Pons (tissue), 1 donor: Measurements from ENCODE around the gene GRIK4.

Experiments used
- DNase-seq: peaks from one replicate; pipeline ENCODE4 v3.0.0-alpha.2; 2016; ENCODE audit warnings: low spot score

GRIK4 gene

DNA sequence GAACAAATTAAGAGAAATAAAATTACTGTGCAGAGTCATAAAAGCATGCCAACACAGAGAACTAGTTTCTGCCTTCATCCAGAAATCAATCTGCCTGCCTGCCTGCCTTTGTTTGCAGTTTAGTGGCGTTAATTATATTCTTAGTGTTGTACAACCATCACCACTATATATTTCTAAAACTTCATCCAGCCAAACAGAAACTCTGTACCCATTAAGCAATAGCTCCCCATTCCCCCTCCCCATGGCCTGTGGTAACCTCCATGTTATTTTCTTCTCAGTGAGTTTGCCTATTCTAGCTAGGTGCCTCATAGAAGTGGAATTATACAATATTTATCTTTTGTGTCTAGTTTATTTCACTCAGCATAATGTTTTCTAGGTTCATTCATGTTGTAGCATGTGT, 329.1 kb downstream of the GRIK4 start:
- no peak for DNase-seq

GRCh38 chr11:120841074-120841473, 329.5 kb downstream of the GRIK4 start:
- no peak for DNase-seq

- DNase-seq: no peak
These were observed 330.6 kb downstream of the GRIK4 start for GRCh38 chr11:120842195-120842594.

- DNase-seq: no peak
These were observed 341.9 kb downstream of the GRIK4 start for GRCh38 chr11:120853435-120853834.

DNA sequence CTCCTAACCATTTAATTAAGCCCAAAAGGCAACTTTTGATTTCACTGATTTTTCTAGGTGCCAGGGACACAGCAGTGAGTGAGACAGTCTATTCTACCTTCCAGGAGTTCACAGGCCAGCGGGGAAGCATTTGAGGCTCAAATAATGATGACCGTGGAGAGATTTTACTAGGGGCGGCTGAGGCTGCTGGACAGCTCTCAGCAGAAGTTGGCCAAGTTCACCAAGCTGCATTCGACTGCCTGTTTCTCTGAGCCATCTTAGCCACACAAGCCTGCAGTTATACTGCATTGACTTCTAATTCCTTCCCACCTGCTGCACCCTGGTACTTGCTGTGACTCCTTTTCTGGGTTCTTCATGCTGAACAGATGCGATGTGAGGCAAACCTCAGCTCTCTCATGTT, 343.4 kb downstream of the GRIK4 start:
- DNase-seq: no peak

DNA sequence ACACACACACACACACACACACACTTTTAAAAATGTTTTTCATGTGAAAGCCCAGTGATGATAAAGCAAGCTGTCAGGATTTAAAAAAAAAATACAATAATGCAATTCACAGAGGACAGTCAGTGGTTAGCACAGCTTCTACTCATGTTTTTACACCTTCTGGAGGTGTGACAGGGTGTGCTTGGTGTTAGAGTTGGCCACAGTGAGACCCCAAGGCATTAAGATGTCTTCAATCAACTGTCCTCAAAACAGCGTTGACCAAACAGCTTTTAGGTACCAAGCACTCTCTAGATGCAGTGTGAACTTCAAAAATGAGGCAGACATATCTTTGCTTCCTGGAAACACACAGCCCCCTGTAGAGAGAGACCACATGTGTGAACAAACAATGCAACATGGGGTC, 346.0 kb downstream of the GRIK4 start:
- DNase-seq: no peak

GRCh38 chr11:120858740-120859139, 347.2 kb downstream of the GRIK4 start:
- no peak for DNase-seq

DNA sequence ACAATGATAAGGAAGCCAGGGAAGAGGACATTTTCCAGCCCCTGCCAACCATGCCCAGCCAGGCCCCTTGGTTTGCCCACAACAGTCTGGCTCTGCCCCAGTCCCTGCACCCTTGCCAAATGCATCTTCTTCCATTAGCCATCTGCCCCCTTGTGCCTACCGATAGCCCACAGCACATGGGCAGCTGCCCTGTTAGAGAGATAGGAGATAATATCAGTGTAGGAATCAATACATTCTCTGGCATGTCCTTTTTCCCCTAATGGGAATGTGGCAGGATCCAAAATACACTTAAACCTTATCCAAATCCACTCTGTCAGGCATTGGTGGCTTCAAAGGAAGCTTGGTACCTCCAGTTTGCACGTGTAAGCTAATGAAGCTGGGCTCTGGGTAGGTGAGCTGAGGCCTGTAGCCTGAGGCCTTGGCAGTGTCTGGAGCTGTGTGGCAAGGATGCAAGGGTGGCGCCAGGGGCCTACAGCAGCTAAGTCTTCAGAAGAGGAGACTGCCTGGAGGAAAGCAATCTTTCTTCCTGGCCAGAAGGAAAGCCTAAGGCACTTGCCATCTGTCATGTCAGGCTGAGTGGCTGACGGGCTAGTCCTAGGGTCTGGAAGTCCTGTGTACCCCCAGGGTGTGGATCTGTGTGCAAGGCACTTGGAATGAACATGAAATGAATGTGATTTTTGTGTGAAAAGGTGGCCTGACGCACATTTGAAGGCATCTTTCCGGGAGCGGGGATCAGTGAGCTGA, 348.2 kb downstream of the GRIK4 start:
- no peak for DNase-seq

DNA sequence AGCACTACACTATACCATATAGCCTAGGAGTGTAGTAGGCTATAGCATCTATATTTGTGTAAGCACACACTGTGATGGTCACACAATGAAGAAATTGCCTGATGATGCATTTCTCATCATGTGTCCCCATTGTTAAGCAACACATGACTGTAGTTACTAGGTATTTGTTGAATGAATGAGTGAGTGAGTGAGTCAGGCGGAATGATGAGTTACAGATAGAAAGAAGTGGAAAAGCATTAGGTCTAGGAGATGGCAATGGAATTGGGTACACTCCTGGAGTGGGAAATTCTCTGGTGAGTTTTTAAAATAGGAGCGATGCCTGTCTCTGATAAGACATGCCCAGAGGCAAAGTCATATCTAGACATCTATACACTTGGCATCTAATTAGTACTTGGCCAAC, 351.8 kb downstream of the GRIK4 start:
- no peak for DNase-seq

- DNase-seq: no peak
These were observed 355.5 kb downstream of the GRIK4 start for GRCh38 chr11:120867024-120867423.

- DNase-seq: no peak
These were observed 356.0 kb downstream of the GRIK4 start for GRCh38 chr11:120867531-120867930.

DNA sequence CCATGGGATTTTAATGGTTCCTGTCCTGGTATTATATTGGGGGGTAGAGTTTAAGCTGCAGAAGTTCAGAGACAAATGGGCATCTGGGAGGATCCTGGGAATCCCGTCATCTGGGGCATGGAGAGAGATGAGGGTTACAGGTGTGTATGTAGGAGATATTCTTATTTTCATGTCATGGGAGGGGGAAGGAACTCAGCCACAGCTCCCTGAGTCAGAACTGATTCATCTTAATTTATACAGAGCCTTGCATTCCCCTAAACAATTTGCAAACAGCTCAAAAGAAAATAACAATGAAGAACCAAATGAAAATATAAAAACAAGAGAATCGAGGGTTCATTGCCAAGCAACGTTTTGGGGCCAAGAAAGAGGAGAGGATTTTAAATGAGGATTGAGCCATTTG, 356.4 kb downstream of the GRIK4 start:
- DNase-seq: no peak

DNA sequence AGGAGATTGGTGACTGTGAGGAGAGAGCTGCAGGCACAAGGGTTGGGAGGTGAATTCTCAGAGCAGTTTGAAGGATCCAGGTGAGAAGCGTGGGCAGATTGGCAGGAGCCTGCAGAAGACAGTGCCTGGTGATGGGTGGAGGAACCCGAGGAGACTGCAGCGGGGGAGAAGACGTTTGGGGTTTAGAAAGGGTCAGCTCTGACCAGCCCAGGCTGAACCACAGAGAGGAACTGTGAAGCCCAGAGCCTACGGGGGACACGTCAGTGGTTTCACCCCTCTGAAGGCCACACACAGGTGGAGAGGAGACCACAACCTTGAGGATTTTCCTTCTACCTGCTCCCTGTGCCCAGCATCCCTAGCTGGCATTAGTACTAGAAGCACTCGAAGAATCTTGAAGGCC, 357.5 kb downstream of the GRIK4 start:
- no peak for DNase-seq

GRCh38 chr11:120869516-120870011, 358.0 kb downstream of the GRIK4 start:
- no peak for DNase-seq

- DNase-seq: no peak
These were observed 359.6 kb downstream of the GRIK4 start for GRCh38 chr11:120871194-120871593.

DNA sequence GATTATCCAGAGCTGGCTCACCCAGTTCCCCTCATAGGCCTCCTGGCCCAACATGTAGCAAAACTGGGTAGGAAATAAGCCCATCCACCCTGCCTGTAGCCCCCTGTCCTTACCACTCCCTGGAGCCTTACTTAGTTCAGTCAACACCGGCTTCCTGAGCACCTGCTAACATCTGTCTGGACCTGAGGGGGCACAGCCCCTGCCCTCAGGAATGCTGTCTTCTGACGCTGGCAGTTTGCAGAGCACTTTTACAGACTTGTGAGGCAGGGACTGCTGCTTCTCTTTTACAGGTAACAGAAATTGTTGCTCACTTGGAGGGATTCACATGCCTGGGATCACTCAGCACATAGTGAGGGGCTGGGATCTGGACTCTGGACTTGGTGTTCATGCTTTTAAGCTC, 360.4 kb downstream of the GRIK4 start:
- DNase-seq: no peak

- DNase-seq: no peak
These were observed 362.6 kb downstream of the GRIK4 start for GRCh38 chr11:120873966-120874735.

DNA sequence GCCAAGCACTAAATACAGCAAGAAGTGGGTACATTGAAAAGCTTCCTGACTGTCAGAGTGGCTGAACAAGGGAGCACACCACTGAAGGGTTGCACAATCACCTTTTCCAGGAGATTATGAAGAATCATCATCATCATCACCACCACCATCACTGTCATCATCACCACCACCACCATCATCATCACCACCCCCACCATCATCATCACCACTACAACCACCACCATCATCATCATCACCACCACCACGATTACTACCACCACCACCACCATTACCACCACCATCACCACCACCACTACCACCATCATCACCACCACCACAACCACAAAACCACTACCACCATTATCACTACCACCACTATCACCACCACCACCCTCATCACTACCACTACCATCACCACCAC, 364.4 kb downstream of the GRIK4 start:
- no peak for DNase-seq

DNA sequence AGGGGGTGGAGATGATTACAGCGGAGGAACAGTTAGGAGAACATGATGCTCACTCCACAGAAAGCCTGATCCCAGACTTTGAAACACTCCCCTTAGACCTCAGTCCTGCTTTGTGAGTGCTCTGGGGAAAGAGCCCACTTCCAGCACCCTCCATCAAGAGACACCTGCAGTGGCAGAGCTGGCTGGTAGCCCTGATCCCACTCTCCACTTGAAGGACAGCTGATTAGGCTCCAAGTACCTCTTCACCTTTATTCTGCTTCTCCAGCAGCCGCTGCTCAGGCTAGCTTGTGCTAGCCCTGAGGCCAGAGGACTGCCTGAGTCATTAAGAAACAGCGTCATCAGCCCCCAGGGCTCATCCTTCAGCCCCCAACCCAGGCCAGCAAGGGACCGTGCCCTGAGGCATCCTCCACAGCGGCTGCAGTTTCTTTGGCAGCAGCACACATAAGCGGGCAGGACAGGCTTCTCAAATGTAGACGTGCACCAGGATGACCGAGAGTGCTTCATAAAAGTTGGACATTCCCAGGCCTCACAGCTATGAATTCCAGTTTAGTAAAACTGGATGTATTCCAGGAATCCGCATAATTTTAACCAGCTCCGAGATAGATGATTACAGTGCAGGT, 366.3 kb downstream of the GRIK4 start:
- no peak for DNase-seq

- DNase-seq: no peak
These were observed 367.2 kb downstream of the GRIK4 start for GRCh38 chr11:120878781-120879180.

- DNase-seq: no peak
These were observed 369.1 kb downstream of the GRIK4 start for GRCh38 chr11:120880498-120881175.

GRCh38 chr11:120881596-120881995, 370.0 kb downstream of the GRIK4 start:
- DNase-seq: no peak
